GM03348 (cell line): ENCODE results near the gene SUGCT.
"Not testable (repeated sequence)": the region's sequence is repeated elsewhere in the genome, so short reads cannot be mapped to it uniquely, and the experiment has no call there.

Experiments
- DNase-seq: peaks from one replicate; pipeline ENCODE4 v3.0.0; 2012; ENCODE audit warnings: low spot score

The SUGCT gene

DNA sequence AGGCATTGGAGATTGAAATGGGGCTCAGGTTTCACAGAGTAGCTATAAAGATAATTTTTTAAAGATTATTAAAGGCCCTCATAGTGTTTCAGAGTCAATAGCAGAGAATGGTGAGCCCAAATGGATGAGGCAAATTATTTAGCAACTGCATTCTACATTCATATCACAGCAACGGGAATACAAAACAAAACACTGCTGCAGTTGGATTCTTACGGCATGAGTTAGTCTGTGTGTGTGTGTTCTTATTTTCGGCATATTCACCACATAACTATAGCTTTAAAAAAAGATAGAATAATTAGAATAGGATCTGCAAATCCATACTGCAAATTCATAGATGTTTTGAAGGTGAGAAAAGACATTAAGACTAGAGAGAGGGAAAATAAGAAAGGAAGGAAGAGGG is 66.0 kb downstream of the SUGCT start:
- peak; percentile 62 for DNase-seq

- no peak for DNase-seq
Observed at GRCh38 chr7:40202851-40203250, 68.0 kb downstream of the SUGCT start.

DNA sequence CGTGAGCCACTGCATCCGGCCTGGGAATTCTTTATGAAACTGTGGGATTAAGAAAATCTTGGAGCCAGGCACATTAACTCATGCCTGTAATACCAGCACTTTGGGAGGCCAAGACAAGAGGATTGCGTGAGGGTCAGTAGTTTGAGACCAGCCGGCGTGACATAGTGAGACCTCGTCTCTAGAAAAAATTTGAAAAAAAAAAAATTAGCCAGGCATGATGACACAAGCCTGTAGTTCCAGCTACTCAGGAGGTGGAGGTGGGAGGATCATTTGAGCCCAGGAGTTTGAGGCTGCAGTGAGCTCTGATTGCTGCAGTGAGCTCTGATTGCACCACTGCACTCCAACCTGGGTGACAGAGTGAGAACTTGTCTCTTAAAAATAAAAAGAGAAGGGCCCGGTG is 69.8 kb downstream of the SUGCT start:
- DNase-seq: no peak

DNA sequence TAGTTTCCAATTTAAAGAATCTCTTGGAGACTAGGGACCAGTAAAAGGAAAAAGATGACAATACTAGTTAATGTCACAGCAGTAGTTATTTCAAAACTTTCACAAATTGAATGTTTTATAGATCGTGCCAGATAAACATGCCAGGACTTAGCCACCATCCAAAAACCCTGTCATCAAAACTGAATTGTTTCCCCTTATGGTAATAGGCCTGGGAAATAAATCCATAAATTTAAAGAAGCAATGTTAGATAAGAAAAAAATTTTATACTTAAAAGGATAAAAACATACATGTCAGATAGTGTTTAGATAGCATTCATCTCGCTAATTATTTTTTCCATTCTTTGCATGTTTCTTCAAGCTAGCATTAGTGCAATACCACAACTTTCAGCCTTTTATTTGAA is 71.2 kb downstream of the SUGCT start:
- no peak for DNase-seq

GRCh38 chr7:40211276-40212003 is 76.6 kb downstream of the SUGCT start:
- DNase-seq: peak; percentile 51

DNA sequence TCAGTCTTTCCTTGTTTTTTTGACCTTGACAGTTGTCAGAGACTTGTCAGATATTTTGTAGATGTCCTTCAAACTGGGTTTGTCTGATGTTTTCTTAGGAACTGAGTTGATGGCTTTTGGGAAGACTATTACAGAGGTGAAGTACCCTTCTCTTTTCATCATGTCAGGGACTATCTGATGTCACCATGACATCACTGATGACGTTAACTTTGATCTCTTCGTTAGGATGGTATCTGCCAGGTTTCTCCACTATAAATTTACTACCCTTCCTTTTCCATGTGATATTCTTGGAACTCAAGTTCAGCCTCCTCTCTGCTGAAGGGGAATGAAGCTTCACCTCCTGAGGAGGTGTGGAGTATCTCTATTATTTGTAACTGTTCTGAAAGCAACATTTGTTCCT is 78.5 kb downstream of the SUGCT start:
- DNase-seq: no peak

DNA sequence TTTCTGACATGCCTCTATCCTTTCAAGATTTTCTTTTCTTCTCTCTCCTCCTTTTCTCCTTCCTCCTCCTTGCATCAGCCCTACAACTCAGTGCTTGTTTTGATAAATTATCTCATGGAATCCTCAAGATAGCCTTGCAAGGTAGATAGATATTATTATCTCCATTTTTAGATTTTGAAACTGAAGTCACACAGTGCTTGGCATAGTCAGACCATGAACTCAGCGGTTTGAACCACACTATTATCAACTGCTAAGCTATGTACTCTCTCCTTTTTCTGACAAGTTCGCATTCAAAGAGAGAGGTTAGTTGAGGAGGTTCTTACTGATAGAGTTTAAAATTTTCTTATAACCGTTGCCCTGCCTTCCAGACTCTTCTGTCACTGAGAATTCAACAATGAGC is 79.1 kb downstream of the SUGCT start:
- DNase-seq: no peak

DNA sequence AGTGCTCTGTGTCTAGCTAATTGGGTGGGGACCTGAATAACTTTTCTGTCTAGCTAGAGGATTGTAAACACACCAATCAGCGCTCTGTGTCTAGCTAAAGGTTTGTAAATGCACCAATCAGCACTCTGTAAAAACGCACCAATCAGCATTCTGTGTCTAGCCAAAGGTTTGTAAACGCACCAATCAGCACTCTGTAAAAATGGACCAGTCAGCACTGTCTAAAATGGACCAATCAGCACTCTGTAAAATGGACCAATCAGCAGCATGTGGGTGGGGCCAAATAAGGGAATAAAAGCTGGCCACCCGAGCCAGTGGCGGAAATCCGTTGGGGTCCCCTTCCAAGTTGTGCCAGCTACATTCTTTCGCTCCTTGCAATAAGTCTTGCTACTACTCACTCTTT is 83.8 kb downstream of the SUGCT start:
- not testable (repeated sequence) for DNase-seq

GRCh38 chr7:40219917-40220316 is 85.1 kb downstream of the SUGCT start:
- peak; percentile 58 for DNase-seq

- peak; percentile 32 for DNase-seq
Observed at GRCh38 chr7:40220421-40220911, 85.7 kb downstream of the SUGCT start.

GRCh38 chr7:40221836-40222235 is 87.0 kb downstream of the SUGCT start:
- peak; percentile 85 for DNase-seq

DNA sequence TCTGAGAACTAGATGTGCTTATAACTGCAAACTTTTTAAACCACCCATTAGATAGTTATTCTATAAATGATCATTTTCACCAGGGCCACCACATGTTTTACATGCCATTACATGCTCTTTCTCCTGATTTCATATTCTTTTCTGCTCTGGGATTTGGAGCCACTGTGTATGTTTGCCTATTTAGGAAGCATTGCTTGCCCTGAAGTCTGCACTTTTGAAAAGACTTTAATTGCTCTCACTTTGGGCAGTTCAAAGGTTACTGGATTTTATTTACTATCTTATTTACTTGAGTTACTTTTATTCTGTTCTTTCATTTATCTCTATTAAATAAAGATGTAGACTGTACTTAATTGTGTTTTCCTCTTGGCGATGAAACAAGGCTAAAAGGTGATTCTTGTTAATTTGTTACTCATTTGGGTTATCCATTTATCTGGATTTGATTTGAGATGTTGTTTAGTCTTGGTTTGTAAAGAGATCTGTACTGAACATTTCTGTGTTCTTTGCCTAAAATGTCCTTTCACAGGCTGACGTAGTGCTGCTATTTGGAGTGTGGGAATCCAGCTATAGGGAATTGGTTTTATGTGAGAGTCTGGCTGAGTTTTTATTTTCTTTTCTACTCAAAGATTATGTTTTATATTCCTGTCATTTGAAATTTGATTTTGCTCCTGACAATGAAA is 88.8 kb downstream of the SUGCT start:
- DNase-seq: no peak

DNA sequence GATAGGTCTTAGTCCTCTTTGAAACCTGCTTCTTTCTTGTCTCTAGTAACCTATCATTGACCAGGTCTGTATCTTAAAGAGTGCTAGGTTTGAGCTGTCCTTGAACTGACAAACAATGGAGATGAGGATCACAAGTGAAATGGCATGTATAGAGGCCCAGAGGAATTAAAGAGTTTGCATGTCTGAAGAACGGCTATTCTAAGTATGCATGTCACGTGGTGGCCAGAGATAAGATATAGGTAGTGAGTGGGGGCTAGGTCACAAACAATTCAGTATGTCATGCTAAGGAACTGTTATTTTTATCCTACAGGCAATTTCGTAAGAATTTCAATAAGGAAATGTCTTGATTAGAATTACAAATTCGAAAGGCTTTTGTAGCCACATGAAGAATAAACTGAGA is 95.3 kb downstream of the SUGCT start:
- no peak for DNase-seq

GRCh38 chr7:40231796-40232195 is 97.0 kb downstream of the SUGCT start:
- DNase-seq: no peak

DNA sequence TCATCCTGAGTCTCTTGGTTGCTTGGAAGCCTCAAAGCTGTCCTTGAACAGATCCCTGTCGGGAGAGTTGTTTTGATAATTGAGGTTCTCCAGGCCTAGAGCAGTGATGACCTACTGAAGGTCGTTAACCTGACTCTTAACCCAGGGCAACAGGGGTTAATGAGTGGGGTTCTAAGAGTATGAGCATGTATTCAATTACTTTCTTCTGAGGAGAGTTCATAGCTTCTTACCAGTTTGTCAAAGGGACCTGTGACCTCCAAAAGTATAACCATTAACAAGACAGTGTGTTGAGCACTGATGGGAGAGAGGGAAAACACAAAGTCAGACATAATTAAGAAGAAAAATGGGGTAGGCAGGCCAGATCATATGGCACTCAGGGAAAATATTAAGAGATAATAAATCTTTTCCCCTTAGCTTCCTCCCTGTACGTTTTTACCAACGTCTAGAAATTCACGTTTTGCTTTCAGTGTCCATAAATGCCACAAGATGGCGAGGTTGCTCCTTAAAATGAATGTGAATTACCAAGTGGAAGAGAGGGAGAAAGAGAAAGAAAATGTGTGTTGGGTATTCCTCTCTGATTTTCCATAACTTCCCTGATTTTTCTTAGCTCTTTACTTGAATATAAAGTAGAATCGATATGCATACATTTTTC is 97.6 kb downstream of the SUGCT start:
- peak; percentile 63 for DNase-seq

DNA sequence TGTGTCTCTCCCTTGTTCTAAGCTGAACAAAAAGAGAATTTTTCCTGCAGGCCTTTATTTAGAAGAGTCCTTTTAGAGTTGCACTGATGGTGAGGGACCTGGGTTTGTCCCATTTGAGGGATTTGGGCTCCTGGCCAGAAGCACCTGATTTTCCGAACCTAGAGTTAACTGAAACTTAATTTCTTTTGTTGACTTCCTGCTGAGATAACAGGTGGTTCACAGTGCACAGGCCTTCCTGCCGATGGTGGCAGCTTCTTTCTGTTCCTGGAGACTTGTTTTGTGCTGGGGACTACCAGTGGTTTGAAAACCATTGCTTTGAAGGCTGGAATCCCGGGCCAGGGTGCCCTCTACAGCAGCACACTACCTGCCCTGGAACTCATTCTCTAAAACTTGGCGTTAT is 99.2 kb downstream of the SUGCT start:
- no peak for DNase-seq

DNA sequence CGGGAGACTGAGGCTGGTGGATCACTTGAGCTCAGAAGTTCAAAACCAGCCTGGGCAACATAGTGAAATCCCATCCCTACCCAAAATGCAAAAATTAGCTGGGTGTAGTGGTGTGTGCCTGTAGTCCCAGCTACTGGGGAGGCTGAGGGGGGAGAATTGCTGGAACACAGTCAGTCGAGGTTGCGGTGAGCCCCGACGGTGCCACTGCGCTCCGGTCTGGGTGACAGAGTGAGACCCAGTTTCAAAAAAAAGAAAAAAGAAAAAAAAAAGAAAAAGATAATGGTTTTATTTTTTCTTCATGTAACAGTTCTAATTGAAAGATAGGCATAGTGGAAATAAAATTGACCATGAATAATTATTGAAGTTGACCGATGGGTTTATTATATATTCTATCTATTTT is 99.9 kb downstream of the SUGCT start:
- DNase-seq: no peak

DNA sequence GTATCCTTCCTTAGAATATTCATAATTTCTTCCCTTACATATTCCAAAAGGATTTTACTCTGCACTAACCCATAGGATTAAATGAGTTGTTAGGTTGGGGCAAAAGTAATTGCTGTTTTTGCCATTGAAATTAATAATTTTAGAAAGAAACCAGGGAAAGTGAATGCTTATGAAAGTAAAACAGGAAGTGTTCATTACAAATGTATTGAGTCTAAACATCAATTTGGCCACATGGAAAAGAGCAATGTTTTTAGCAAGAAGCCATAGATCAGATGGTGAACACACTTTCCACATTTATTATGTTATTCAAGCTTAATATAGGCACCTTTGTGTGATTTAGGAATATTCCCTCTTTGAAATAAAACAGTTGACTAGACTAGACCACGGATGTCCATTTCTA is 102.9 kb downstream of the SUGCT start:
- no peak for DNase-seq

- DNase-seq: no peak
Observed at GRCh38 chr7:40239755-40240303, 105.0 kb downstream of the SUGCT start.

- no peak for DNase-seq
Observed at GRCh38 chr7:40243076-40243475, 108.3 kb downstream of the SUGCT start.

DNA sequence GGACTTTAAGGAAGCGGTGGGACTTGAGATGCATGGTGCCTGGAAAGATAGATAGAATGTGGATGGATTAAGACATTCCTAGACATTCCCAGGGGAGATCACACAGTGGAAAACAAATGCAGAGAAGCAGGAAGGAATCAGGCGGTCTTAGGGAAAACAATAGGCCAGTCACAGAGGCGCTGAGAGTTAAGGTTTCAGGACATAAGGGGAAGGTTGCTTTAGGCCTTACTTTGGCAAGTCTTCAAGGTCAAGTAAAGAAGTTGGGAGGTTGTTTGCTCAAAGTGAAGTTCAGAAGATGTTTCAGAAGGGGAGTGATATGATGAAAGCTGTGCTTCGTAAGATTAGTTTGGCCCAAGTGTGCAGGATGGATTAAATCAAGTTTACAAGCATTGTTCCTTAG is 109.4 kb downstream of the SUGCT start:
- DNase-seq: no peak

- DNase-seq: no peak
Observed at GRCh38 chr7:40248681-40249080, 113.9 kb downstream of the SUGCT start.

DNA sequence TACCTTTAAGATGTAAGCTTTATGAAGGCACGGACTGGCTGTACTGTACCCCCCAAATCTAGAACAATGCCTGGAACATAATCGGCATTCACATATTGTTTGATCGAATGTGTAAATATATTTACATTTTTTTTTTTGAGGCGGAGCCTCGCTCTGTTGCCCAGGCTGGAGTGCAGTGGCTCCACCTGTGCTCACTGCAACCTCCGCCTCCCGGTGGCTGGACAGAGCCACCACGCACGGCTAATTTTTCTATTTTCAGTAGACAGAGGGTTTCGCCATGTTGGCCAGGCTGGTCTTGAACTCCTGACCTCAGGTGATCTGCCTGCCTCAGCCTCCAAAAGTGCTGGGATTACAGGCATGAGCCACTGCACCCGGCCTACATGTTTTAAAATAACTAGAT is 118.6 kb downstream of the SUGCT start:
- DNase-seq: not testable (repeated sequence)
